Mucosa of stomach (tissue), 1 donor: ENCODE results near the gene SIRPB2.

Source experiments
- H3K27me3 ChIP-seq: one replicate; pipeline ENCODE4 v1.7.0; 2013; ENCODE audit warnings: mild to moderate bottlenecking, low read length; ENCODE audit not compliant: control insufficient read depth, insufficient read depth
- H3K36me3 ChIP-seq: one replicate; pipeline ENCODE4 v1.7.0; 2013; ENCODE audit warnings: low read length; ENCODE audit not compliant: control insufficient read depth, insufficient read depth
- H3K4me1 ChIP-seq: one replicate; pipeline ENCODE4 v1.7.0; 2013; ENCODE audit warnings: mild to moderate bottlenecking, low read length; ENCODE audit not compliant: control insufficient read depth, insufficient read depth
- H3K4me3 ChIP-seq: one replicate; pipeline ENCODE4 v1.7.0; 2013; ENCODE audit warnings: low read length
- H3K9ac ChIP-seq: one replicate; pipeline ENCODE4 v1.7.0; 2013; ENCODE audit warnings: mild to moderate bottlenecking, low read length, moderate library complexity
- H3K9me3 ChIP-seq: one replicate; pipeline ENCODE4 v1.7.0; 2013; ENCODE audit warnings: mild to moderate bottlenecking, low read length, moderate library complexity; ENCODE audit not compliant: control insufficient read depth
- donor health status: Pancreatic carcinoma.

Gene SIRPB2

DNA sequence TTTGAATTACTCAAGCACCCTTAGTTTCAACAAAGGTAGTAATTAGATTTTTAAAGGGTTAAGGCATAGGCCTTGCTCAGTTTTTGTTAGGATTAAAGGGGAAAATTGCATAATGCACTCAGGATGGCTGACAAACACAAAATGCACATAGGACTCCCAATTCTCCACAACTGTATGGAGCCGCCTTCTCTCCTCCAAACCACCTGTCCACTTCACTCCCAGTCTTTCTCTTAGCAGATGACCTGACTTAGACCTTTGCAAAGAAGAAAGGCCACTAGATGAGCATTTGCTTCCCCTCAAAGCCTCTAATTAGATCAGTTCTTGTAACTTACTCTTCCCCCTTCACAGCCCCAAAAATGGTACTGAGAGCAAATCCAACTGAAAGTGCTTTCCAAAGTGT lies 44.7 kb downstream of the SIRPB2 start:
- H3K9me3 ChIP-seq: no peaks in the 10 kb centered on the region
- peaks cover 22% of the 10 kb centered on the region for H3K36me3 ChIP-seq
- H3K4me3 ChIP-seq: no peak overlapping the region
- no peaks in the 10 kb centered on the region for H3K4me1 ChIP-seq
- no peak overlapping the region for H3K9ac ChIP-seq
- H3K27me3 ChIP-seq: no peaks in the 10 kb centered on the region

GRCh38 chr20:1443085-1443484 lies 48.1 kb downstream of the SIRPB2 start:
- no peak overlapping the region for H3K4me3 ChIP-seq
- no peaks in the 10 kb centered on the region for H3K9me3 ChIP-seq
- peaks cover 7% of the 10 kb centered on the region for H3K36me3 ChIP-seq
- no peak overlapping the region for H3K9ac ChIP-seq
- H3K4me1 ChIP-seq: no peaks in the 10 kb centered on the region
- H3K27me3 ChIP-seq: no peaks in the 10 kb centered on the region

DNA sequence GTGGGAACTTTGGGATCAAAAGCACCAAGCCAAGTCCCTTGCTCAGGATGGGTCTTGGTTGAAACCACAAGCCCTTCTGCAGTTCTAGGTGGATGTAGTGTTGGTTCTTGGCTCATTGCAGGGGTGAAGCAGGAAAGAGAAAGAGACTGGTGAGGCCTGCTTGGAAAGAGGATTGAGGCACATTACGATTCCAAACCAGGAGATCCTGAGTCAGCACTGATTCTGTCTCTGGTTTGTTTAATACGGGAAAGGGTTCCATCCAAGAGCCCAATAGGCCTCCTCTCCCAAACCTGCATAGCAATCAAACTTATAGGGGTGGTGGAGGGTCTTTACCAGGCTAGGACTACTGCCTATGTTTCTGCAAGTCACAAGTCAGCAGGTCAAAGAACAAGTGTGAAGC lies 48.9 kb downstream of the SIRPB2 start:
- Histone ChIP-seq H3K36me3 (peaks cover 7% of the 10 kb centered on the region), H3K4me1 (no peaks in the 10 kb centered on the region), H3K9ac (no peak overlapping the region), H3K27me3 (no peaks in the 10 kb centered on the region), H3K4me3 (no peak overlapping the region), H3K9me3 (no peaks in the 10 kb centered on the region)

GRCh38 chr20:1441133-1441532 lies 50.1 kb downstream of the SIRPB2 start:
- Histone ChIP-seq H3K4me3 (no peak overlapping the region), H3K4me1 (no peaks in the 10 kb centered on the region), H3K9me3 (no peaks in the 10 kb centered on the region), H3K36me3 (peaks cover 7% of the 10 kb centered on the region), H3K9ac (no peak overlapping the region), H3K27me3 (no peaks in the 10 kb centered on the region)

DNA sequence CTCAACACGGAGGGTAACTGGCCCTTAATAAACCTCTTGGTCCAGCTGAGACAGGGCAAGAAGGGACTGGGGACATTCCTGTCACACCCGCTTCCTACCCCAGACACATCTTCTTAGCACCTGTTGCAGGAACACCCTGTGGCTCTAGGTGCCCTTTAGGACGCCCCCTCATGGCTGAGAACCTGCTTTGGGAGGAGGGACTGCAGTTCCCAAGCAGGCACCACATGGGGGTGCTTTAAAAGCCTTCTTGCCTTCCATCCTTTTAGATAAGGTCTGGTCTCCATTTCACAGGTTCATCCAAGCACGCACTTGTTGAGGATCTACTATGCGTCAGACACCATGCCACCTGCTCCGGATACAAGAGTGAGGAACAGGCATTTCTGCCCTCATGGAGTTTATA lies 51.2 kb downstream of the SIRPB2 start:
- Histone ChIP-seq H3K27me3 (no peaks in the 10 kb centered on the region), H3K9ac (no peak overlapping the region), H3K9me3 (no peaks in the 10 kb centered on the region), H3K4me1 (no peaks in the 10 kb centered on the region), H3K36me3 (peaks cover 6% of the 10 kb centered on the region), H3K4me3 (no peak overlapping the region)

GRCh38 chr20:1438361-1438760 lies 52.9 kb downstream of the SIRPB2 start:
- Histone ChIP-seq H3K9ac (no peak overlapping the region), H3K36me3 (no peaks in the 10 kb centered on the region), H3K4me1 (no peaks in the 10 kb centered on the region), H3K4me3 (no peak overlapping the region), H3K9me3 (no peaks in the 10 kb centered on the region), H3K27me3 (no peaks in the 10 kb centered on the region)

DNA sequence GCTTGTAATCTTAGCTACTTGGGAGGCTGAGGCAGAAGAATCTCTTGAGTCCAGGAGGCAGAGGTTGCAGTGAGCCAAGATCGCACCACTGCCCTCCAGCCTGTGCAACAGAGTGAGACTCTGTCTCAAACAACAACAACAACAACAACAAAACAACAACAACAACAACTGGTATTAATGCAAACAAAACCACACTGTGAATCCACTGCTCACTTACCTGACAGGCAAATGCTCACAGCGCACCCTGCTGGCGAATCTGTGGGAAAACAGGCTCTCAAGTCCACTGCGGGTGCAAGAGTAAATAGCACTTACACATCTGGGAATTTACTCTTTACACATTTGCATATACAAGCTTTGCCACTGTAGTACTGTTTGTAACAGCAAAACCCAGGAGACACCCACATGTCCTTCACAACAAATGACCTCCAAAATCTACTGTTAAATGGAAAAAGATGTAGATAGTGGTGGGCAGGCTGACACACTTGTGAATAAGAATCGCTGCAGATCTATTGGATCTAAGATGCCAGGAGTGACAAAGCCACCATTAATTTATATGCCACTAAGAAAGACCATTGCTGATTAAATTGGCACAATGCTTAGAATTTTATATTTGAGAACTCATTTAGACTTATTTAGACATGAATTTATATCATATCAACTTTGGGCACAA lies 53.9 kb downstream of the SIRPB2 start:
- Histone ChIP-seq H3K4me1 (no peaks in the 10 kb centered on the region), H3K9me3 (no peaks in the 10 kb centered on the region), H3K36me3 (no peaks in the 10 kb centered on the region), H3K27me3 (no peaks in the 10 kb centered on the region), H3K4me3 (no peak overlapping the region), H3K9ac (no peak overlapping the region)

- Histone ChIP-seq H3K36me3 (no peaks in the 10 kb centered on the region), H3K4me3 (no peak overlapping the region), H3K9me3 (no peaks in the 10 kb centered on the region), H3K27me3 (no peaks in the 10 kb centered on the region), H3K9ac (no peak overlapping the region), H3K4me1 (no peaks in the 10 kb centered on the region)
These were observed 55.0 kb downstream of the SIRPB2 start for GRCh38 chr20:1436263-1436662.

DNA sequence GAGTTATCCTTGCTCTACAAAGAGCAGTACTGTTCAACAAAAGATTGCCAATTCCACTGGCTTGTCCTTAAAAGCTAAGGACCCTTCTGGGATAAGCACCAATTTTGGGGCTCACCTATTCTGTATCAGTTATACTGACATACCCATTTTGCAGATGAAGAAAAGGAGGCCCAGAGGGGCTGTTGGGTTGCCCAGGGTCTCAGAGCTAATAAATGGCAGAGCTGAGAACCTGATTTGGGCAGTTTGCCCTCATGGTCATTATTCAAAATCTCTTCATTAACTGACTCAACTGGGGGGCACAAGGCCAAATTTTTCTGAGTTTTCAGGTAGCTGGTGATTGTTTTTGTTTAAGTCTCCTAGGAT lies 55.9 kb downstream of the SIRPB2 start:
- H3K4me1 ChIP-seq: no peaks in the 10 kb centered on the region
- H3K36me3 ChIP-seq: no peaks in the 10 kb centered on the region
- H3K9ac ChIP-seq: no peak overlapping the region
- H3K4me3 ChIP-seq: no peak overlapping the region
- H3K9me3 ChIP-seq: no peaks in the 10 kb centered on the region
- H3K27me3 ChIP-seq: no peaks in the 10 kb centered on the region

DNA sequence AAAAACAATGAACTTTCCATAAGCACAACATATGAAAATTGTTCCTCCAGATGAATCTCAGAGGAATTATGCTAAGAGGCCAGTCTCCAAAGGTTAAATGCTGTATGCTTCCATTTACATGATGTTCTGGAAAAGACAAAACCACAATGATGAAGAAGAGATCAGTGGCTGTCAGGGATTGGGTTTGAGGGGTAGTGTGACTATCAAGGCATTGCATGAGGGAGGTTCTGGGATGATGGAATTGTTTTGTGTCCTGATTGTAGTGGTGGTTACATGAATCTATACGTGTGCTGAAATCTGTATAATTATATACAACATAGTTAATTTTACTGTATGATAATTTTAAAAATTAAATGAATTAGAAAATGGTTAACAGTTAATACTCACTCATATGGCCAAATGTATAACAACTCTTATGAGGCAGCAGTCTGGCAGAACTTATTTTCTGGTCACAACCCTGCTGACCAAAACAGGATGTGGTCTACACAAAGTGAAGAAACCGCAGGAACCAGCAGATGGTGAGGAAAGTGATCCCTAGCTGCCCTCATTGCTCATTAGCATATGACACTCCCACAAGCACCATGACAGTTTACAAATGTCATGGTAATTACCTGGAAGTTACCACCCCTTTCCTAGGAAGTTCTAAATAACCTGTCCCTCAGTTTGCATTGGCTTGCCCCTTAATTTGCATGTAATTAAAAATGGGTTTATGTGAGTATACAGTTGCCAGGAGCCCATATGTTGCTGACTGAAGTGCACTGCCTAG lies 56.5 kb downstream of the SIRPB2 start:
- H3K4me3 ChIP-seq: no peak overlapping the region
- H3K9me3 ChIP-seq: no peaks in the 10 kb centered on the region
- no peak overlapping the region for H3K9ac ChIP-seq
- no peaks in the 10 kb centered on the region for H3K27me3 ChIP-seq
- H3K36me3 ChIP-seq: no peaks in the 10 kb centered on the region
- H3K4me1 ChIP-seq: no peaks in the 10 kb centered on the region

- H3K9me3 ChIP-seq: no peaks in the 10 kb centered on the region
- peaks cover 7% of the 10 kb centered on the region for H3K4me1 ChIP-seq
- H3K4me3 ChIP-seq: no peak overlapping the region
- H3K9ac ChIP-seq: no peak overlapping the region
- no peaks in the 10 kb centered on the region for H3K27me3 ChIP-seq
- no peaks in the 10 kb centered on the region for H3K36me3 ChIP-seq
These were observed 60.1 kb downstream of the SIRPB2 start for GRCh38 chr20:1431158-1431557.

DNA sequence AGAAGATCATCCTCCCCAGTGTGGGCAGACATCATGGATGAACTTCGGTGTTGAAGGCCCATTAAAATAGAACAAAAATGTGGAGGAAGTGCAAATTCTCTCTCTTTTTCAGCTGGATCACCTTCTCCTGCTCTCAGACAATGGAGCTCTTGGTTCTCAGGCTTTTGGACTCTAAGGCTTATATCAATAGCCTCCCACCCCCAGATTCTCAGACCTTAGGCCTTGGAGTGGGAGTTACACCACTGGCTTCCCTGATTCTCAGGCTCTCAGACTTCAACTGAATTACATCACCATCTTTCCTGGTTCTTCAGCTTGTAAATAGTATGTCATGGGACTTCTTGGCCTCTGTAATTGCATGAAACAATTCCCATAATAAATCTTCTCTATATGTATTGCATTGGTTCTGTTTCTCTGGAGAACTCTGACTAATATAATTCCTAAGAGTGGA lies 61.2 kb downstream of the SIRPB2 start:
- Histone ChIP-seq H3K9ac (no peak overlapping the region), H3K27me3 (no peaks in the 10 kb centered on the region), H3K36me3 (no peaks in the 10 kb centered on the region), H3K4me1 (peaks cover 7% of the 10 kb centered on the region), H3K9me3 (no peaks in the 10 kb centered on the region), H3K4me3 (no peak overlapping the region)
